Pancreas (tissue), 10 donors: ENCODE data around the gene NFYB. TPM values are rescaled to one million over a fixed set of nuclear protein-coding genes. Genes with fewer than 3 reads are reported as not detected.
"Not testable (repeated sequence)": the region's sequence is repeated elsewhere in the genome, so short reads cannot be mapped to it uniquely, and the experiment has no call there.

ENCODE experiments used
- ATAC-seq, 4 donors: fragments of 200-7000 bp; cut with Tn5 transposase; one replicate each; pipeline versions ENCODE4 v1.8.0 to v1.9.1; 2020; ENCODE audit warnings: mild to moderate bottlenecking in 4 of 4, moderate library complexity in 4 of 4
- DNase-seq, 6 donors: peaks; one replicate each; pipeline ENCODE4 v3.0.0-alpha.2; 2020
- FAIRE-seq: peaks from 2 replicates; lab custom pipeline; 2012; peaks lifted over from hg19 to GRCh38; lab: Jason Lieb, UNC
- H3K27ac ChIP-seq, 4 donors: fragments of 200-600 bp; sonication (generic); 1 replicate in 3 of 4; 2 replicates in 1 of 4; pipeline versions ENCODE4 v1.5.0 to v1.8.0; 2020
- H3K27me3 ChIP-seq, 4 donors: fragments of 200-600 bp; one replicate each; pipeline ENCODE4 v1.8.0; 2021
- H3K36me3 ChIP-seq, 3 donors: fragments of 200-600 bp; sonication (generic) in 1 of 3; one replicate each; pipeline versions ENCODE4 v1.5.0 to v1.8.0; 2020 to 2021
- H3K4me1 ChIP-seq, 3 donors: fragments of 200-600 bp; one replicate each; pipeline ENCODE4 v1.8.0; 2021
- H3K4me3 ChIP-seq, 4 donors: fragments of 200-600 bp; sonication (generic) in 2 of 4; one replicate each; pipeline versions ENCODE4 v1.5.0 to v1.8.0; 2020 to 2021
- H3K9me3 ChIP-seq, 4 donors: fragments of 200-600 bp; one replicate each; pipeline ENCODE4 v1.8.0; 2021
- WGBS, 2 donors: extraction: QIAGEN DNeasy Blood & Tissue Kit; methylation state at CpG; one replicate each; pipeline ENCODE4 v1.1.7; 2013; 5-methylcytosine and 5-hydroxymethylcytosine counted together
- intact Hi-C, 3 donors: fragments of 100-400 bp; cut with DNase I; formaldehyde crosslinking; loops; one replicate each; pipeline versions ENCODE4 v1.11.1 to v1.14.2; 2022
- polyA plus RNA-seq, 2 donors: library from polyadenylated mRNA; stranded (reverse); fragments of 200-250 nt; gene quantifications; one replicate each; pipeline ENCODE4 v1.2.3, GENCODE V29; 2013
- total RNA-seq, 6 donors: library from RNA; stranded (reverse); fragmentation: NEBNext Ultra II Directional in 4 of 6; extraction: Animal tissue kit (Norgen Biotek cat#: 25700) in 4 of 6; gene quantifications; one replicate each; pipeline versions ENCODE4 v1.2.1 to v1.2.4, GENCODE V29; 2021 to 2023
- TF ChIP-seq, protein P1 (sequence below), 4 donors: fragments of 200-600 bp; sonication (generic) in 3 of 4; IDR thresholded peaks; one replicate each; pipeline versions ENCODE4 v1.5.0 to v1.8.0; 2021; ENCODE audit warnings: antibody characterized with exemption in 4 of 4
- donor health status: healthy with polysubstance abuse.
- donor health status: DM: no; HTN: no; CAD: no; lungs with moderate emphysema.
- donor health status: DM: no; HTN: no; CAD: no.
- donor health status: control.
- donor health status: control.
- donor health status: Bipolar disorder and iron deficiency.
- donor health status: DM: yes; HTN: yes; CAD: no.
- donor health status: DM: no; HTN: no; CAD: no.
- donor health status: DM: no; HTN: no; CAD: no.
- donor health status: DM: yes; HTN: yes; CAD: no.

The NFYB gene
- total and polyA plus RNA-seq, 8 donors = 7.8 to 15.8 (median 10.5) TPM

DNA sequence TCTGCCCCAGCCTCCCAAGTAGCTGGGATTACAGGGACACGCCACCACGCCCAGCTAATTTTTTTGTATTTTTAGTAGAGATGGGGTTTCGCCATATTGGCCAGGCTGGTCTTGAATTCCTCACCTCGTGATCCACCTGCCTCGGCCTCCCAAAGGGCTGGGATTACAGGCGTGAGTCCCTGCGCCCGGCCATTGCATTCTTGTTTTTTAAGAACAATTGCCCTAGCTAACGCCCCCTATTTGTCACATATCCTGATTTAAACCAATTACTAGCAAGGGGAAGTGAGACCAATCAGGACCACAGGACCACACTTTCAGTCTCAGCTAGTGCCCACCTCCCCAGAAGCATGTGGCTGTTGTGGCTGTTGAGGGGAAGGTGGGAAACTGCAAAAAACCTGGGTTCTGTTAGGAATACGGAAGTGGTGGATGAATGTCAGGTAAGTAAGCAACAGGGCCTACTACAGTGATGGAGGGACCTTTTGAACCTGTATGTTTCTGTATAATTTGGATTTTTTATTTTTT lies 37.8 kb upstream of the NFYB start:
- DNase-seq (no peak), ATAC-seq (no peak), FAIRE-seq (no peak)
- Histone ChIP-seq H3K9me3 (no peaks in the 10 kb centered on the region), H3K4me3 (no peak overlapping the region), H3K36me3 (no peaks in the 10 kb centered on the region), H3K27me3 (no peaks in the 10 kb centered on the region), H3K27ac (no peak overlapping the region), H3K4me1 (peaks cover 0 to 7% (median 0%) of the 10 kb centered on the region in 3 donors)
- intact Hi-C loops = no loop called here
- TF ChIP-seq, protein P1, sequence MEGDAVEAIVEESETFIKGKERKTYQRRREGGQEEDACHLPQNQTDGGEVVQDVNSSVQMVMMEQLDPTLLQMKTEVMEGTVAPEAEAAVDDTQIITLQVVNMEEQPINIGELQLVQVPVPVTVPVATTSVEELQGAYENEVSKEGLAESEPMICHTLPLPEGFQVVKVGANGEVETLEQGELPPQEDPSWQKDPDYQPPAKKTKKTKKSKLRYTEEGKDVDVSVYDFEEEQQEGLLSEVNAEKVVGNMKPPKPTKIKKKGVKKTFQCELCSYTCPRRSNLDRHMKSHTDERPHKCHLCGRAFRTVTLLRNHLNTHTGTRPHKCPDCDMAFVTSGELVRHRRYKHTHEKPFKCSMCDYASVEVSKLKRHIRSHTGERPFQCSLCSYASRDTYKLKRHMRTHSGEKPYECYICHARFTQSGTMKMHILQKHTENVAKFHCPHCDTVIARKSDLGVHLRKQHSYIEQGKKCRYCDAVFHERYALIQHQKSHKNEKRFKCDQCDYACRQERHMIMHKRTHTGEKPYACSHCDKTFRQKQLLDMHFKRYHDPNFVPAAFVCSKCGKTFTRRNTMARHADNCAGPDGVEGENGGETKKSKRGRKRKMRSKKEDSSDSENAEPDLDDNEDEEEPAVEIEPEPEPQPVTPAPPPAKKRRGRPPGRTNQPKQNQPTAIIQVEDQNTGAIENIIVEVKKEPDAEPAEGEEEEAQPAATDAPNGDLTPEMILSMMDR (IDR thresholded peaks at IDR 0.05) = no peak
- 86 to 89% methylated on average over 10 of the region's 10 CpGs for WGBS, 2 donors

DNA sequence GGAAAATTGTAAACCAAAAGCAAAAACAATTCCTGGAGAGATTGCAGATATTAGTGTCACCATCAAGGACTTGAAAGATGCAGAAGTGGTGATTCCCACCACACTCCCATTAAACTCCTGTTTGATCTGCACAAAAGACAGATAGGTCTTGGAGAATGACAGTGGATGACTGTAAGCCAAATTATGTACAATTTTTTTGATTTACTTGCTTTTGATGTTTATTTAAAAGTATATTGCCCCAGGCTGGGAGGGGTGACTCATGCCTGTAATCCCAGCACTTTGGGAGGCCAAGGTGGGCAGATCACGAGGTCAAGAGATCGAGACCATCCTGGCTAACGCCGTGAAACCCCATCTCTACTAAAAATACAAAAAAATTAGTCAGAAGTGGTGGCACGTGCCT lies 35.8 kb upstream of the NFYB start:
- ATAC-seq, H3K9me3 ChIP-seq, H3K4me3 ChIP-seq, H3K36me3 ChIP-seq, DNase-seq, H3K4me1 ChIP-seq, FAIRE-seq, H3K27ac ChIP-seq, intact Hi-C loops, H3K27me3 ChIP-seq: not testable (repeated sequence)
- 84 to 95% methylated on average over 5 of the region's 5 CpGs for WGBS, 2 donors

DNA sequence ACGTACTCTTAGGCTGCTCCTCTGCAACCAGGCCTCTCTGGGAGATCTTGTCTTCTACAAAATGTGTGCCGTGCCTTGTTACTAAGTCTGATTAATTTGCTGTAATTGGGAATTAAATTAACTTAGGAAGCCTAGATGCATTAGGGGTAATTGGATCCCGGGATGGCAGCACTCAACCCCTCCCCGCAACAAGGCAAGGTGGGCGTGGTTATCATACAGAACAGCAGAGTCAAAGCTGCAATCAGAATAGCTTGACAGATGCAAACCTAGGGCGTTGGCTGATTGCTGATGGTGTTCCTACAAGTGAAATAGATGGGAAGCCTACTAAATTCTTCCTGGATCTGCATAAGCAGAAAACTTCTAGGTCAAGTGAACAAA lies 34.5 kb upstream of the NFYB start:
- Histone ChIP-seq H3K9me3 (no peaks in the 10 kb centered on the region), H3K36me3 (no peaks in the 10 kb centered on the region), H3K27me3 (no peaks in the 10 kb centered on the region), H3K27ac (no peak overlapping the region), H3K4me1 (no peaks in the 10 kb centered on the region), H3K4me3 (no peak overlapping the region)
- FAIRE-seq (no peak), ATAC-seq (no peak), DNase-seq (no peak)
- TF ChIP-seq, protein P1 (IDR thresholded peaks at IDR 0.05) = no peak
- intact Hi-C loops = no loop called here
- 93 to 95% methylated on average over 6 of the region's 6 CpGs for WGBS, 2 donors

DNA sequence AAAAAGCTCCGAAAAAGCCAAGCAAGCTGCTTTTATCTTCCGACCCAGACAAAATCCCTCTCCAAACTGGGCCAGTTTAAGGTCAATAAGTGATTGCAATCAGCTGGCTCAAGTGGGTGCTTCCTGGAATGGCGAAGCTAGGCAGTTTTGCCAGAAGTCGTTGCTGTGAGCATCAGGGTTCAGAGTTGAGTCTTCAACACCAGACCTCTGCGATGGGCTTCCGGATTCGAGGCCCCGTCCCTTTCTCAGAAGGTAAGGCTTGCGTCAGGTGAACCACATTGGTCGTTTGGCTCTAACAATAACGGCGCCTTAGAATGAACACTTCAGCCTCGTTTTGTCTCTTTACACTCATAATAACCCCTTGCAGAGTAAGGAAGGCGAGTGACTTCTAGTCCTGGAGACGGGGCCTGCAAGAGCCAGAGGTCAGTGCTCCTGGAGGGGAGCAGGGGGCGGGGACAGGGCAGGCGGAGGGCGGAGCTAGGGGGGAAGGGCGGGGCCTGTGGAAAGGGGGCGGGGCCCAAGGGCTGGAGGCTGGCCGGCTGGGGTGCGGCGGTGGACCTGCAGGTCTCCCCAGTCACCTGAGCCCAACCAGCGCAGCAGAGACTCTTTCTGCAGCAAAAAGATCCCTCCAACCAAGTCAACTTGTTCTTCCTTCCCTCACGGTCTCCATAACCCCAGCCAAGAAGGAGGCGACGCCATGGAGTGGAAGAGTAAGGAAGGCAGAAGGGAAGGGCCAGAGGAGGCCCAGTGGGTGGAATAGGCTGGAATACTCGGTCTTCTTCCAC lies 34.0 kb upstream of the NFYB start:
- FAIRE-seq (no peak), DNase-seq (no peak)
- TF ChIP-seq, protein P1 (IDR thresholded peaks at IDR 0.05) = no peak

DNA sequence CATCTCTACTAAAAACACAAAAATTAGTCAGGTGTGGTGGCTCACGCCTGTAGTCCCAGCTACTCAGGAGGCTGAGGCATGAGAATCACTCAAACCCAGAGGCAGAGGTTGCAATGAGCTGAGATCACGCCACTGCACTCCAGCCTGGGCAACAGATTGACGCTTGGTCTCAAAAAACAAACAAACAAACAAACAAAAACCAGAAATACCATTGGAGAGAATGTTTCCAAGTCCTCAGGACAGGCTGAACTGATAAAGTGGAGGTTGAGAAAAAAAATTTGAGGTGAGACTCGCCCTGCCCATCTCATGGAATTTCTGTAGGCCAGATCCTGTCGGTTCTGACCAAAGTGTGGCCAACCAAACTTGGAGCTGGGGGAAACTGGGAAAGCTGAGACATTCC lies 30.6 kb upstream of the NFYB start:
- H3K9me3 ChIP-seq = no peaks in the 10 kb centered on the region
- H3K27me3 ChIP-seq = no peaks in the 10 kb centered on the region
- H3K4me3 ChIP-seq = no peak overlapping the region
- no peak for ATAC-seq
- TF ChIP-seq, protein P1 (IDR thresholded peaks at IDR 0.05) = no peak
- WGBS, 2 donors = 91 to 95% methylated on average over 5 of the region's 5 CpGs
- no peak for FAIRE-seq
- intact Hi-C loops = no loop called here
- H3K36me3 ChIP-seq = no peaks in the 10 kb centered on the region
- no peak overlapping the region for H3K27ac ChIP-seq
- no peak for DNase-seq
- no peaks in the 10 kb centered on the region for H3K4me1 ChIP-seq

More for the DNA sequence above, 34.0 kb upstream of the NFYB start:
- Histone ChIP-seq H3K27ac (no peak overlapping the region), H3K4me3 (no peak overlapping the region), H3K9me3 (no peaks in the 10 kb centered on the region), H3K27me3 (no peaks in the 10 kb centered on the region), H3K4me1 (no peaks in the 10 kb centered on the region), H3K36me3 (no peaks in the 10 kb centered on the region)
- 79 to 88% methylated on average over 24 to 28 of the region's 28 CpGs for WGBS, 2 donors
- ATAC-seq = no peak
- intact Hi-C loops = no loop called here
